Measurements from ENCODE around the gene SETD2. TPM values are rescaled to one million over a fixed set of nuclear protein-coding genes. Genes with fewer than 3 reads are reported as not detected.

SETD2 gene
- polyA plus RNA-seq, 1 experiment, result 30.8 TPM

DNA sequence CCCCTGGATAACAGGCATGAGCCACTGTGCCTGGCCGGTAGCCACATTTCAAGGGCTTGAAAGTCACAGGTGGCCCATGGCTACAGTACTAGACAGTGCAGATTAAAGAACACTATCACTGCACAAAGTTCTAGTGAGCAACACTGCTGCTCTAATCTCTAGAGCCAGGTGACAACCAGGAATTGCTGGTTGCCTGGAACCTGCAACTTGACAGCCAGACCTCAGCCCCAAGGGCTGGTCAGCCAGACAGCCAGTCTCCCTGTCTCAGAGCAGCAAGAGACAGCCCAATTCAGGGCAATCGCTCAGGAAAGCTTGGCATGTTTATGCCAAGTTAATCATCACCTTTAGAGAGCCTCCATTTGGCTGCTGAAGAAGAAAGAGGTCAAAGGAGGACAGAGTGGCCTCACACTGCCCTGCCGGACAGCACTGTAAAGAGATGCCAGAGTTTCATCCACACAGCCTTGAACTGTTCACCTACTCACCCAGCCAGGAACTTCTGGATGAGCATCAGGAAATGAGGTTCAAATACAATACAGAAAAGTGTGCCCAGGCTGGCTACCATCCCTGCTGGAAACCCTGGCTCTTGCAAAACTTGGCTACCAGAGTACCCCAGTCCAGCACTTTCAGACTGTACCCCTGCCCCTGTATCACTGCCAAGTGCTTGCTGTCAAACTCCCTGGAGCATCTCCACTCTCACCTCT lies 193.4 kb downstream of the SETD2 start:
- ChIA-PET POLR2A (no interaction called here), CTCF (interaction anchor here (1.0 to 1.2 kb wide), 2 partner anchors 14 to 35 kb away, joined by 3 read pairs; no protein-coding TSS in a partner anchor)
- TF ChIP-seq, protein P1, sequence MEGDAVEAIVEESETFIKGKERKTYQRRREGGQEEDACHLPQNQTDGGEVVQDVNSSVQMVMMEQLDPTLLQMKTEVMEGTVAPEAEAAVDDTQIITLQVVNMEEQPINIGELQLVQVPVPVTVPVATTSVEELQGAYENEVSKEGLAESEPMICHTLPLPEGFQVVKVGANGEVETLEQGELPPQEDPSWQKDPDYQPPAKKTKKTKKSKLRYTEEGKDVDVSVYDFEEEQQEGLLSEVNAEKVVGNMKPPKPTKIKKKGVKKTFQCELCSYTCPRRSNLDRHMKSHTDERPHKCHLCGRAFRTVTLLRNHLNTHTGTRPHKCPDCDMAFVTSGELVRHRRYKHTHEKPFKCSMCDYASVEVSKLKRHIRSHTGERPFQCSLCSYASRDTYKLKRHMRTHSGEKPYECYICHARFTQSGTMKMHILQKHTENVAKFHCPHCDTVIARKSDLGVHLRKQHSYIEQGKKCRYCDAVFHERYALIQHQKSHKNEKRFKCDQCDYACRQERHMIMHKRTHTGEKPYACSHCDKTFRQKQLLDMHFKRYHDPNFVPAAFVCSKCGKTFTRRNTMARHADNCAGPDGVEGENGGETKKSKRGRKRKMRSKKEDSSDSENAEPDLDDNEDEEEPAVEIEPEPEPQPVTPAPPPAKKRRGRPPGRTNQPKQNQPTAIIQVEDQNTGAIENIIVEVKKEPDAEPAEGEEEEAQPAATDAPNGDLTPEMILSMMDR (IDR thresholded peaks at IDR 0.05; ENCODE audit: low read depth, low read length), result no peak
- Histone ChIP-seq H3K27me3 (ENCODE audit: control insufficient read depth, insufficient read depth, low read length) (no peaks in the 10 kb centered on the region), H3K27ac (ENCODE audit: low read depth, low read length) (no peak overlapping the region), H3K9me3 (ENCODE audit: control insufficient read depth, insufficient read depth, low read length) (no peaks in the 10 kb centered on the region), H3K4me3 (ENCODE audit: low read depth, low read length) (no peak overlapping the region)
- DNase-seq (ENCODE audit: low read depth, low spot score), result no peak

DNA sequence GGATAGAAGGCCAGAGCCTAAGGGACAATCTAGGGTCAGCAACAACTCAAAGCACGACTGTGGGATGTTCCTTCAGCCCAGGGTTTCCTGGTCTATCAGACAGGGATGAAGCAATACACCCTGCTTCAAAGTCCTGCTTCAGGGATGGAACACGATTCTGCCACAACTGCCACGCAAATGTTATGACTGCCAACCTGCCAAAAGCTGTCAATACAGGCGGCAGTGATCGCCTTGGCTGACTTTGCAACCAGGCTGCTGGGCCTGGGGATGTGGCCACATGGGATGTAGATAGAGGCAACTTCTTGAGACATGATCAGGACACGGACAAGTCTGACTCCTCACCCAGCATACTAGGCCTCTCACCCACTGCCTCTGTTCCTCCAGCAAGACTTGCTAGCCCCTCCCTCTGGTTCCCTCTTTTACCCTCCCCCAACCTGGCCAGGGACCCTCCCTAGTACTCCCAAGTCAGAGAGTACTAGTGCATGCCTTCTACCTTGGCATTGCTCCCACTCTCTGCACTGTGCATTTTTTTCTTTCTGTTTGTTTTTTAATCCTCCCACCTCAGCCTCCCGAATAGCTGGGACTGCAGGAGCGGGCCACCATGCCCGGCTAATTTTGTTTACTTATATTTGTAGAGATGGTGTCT lies 195.0 kb downstream of the SETD2 start:
- H3K9me3 ChIP-seq (ENCODE audit: control insufficient read depth, insufficient read depth, low read length), result no peaks in the 10 kb centered on the region
- no peak overlapping the region for H3K4me3 ChIP-seq (ENCODE audit: low read depth, low read length)
- ChIA-PET POLR2A (no interaction called here), CTCF (interaction anchor here (1.0 kb wide), 1 partner anchor 33 kb away, joined by 11 read pairs; no protein-coding TSS in a partner anchor)
- H3K27ac ChIP-seq (ENCODE audit: low read depth, low read length), result no peak overlapping the region
- no peaks in the 10 kb centered on the region for H3K27me3 ChIP-seq (ENCODE audit: control insufficient read depth, insufficient read depth, low read length)
- TF ChIP-seq, protein P1 (IDR thresholded peaks at IDR 0.05; ENCODE audit: low read depth, low read length), result no peak
- no peak for DNase-seq (ENCODE audit: low read depth, low spot score)

DNA sequence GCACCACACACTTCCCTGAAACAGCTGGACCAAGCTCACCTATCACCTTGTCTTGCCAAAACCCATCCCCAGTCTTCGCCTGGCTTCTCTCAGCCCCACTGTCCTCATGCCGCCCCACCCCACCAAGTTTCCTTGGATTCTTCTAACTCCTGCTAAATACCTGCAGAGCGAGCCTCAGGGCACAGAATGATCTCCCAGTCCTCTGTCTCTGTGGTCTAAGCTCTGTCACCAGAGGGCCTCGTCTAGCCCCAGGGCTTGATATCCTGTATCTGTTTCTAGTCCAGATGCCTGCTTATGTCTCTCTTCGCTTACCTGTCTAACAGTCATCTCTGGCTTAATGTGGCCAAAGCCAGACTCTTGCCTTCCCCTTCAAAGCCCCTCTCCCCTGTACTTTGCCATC lies 197.1 kb downstream of the SETD2 start:
- no peaks in the 10 kb centered on the region; the same call in 1 of the 2 replicates for H3K9me3 ChIP-seq (ENCODE audit: control insufficient read depth, insufficient read depth, low read length)
- no peaks in the 10 kb centered on the region for H3K27me3 ChIP-seq (ENCODE audit: control insufficient read depth, insufficient read depth, low read length)
- no peak overlapping the region for H3K4me3 ChIP-seq (ENCODE audit: low read depth, low read length)
- POLR2A ChIA-PET, result no interaction called here
- CTCF ChIA-PET, result interaction anchor here (1.1 kb wide), 1 partner anchor 31 kb away, joined by 5 read pairs; no protein-coding TSS in a partner anchor
- no peak overlapping the region for H3K27ac ChIP-seq (ENCODE audit: low read depth, low read length)
- TF ChIP-seq, protein P1 (IDR thresholded peaks at IDR 0.05; ENCODE audit: low read depth, low read length), result no peak
- no peak for DNase-seq (ENCODE audit: low read depth, low spot score)

Small RNA genes within 50 kb of the gene (small RNA-seq; reads per million reads assigned to genes)
- gene MRPL57P3 (ENCODE audit: insufficient read length, low read depth), result not detected

Other genes starting within 250 kb of the SETD2 start
- 18.3 and 18.4 TPM in 2 replicates for gene CCDC12, start 187.4 kb downstream of the SETD2 start, polyA plus RNA-seq (2011; rRNA removed)
- gene NBEAL2, start 184.4 kb downstream of the SETD2 start, polyA plus RNA-seq (2011; rRNA removed), result 2.1 and 2.9 TPM in 2 replicates
- gene KIF9, start 118.7 kb upstream of the SETD2 start, polyA plus RNA-seq (2011; rRNA removed), result 3.0 and 4.0 TPM in 2 replicates
- 17.4 and 20.1 TPM in 2 replicates for gene KLHL18, start 118.8 kb upstream of the SETD2 start, polyA plus RNA-seq (2011; rRNA removed)
- gene PTPN23, start 216.9 kb upstream of the SETD2 start, polyA plus RNA-seq (2011; rRNA removed), result 1.3 and 2.9 TPM in 2 replicates